HUES64 (cell line): ENCODE results near the gene ZFP1. TPM values are rescaled to one million over a fixed set of nuclear protein-coding genes. Genes with fewer than 3 reads are reported as not detected.

Experiments used
- H3K27ac ChIP-seq: 2 replicates; pipeline ENCODE4 v1.7.0; 2013; ENCODE audit warnings: low read depth, low read length, inconsistent platforms
- H3K27me3 ChIP-seq: 2 replicates; pipeline ENCODE4 v1.6.1; 2013; ENCODE audit warnings: mild to moderate bottlenecking, low read length; ENCODE audit not compliant: insufficient read depth
- H3K36me3 ChIP-seq: 2 replicates; pipeline ENCODE4 v1.6.1; 2013; ENCODE audit warnings: mild to moderate bottlenecking, low read length; ENCODE audit not compliant: insufficient read depth
- H3K4me1 ChIP-seq: 2 replicates; pipeline ENCODE4 v1.6.1; 2013; ENCODE audit warnings: mild to moderate bottlenecking, low read length, moderate library complexity; ENCODE audit not compliant: insufficient read depth
- H3K4me3 ChIP-seq: 2 replicates; pipeline ENCODE4 v1.5.1; 2013; ENCODE audit warnings: mild to moderate bottlenecking, low read length, moderate library complexity
- H3K9ac ChIP-seq: 2 replicates; pipeline ENCODE4 v1.6.1; 2013; ENCODE audit warnings: mild to moderate bottlenecking, low read depth, low read length
- H3K9me3 ChIP-seq: 2 replicates; pipeline ENCODE4 v1.6.1; 2013; ENCODE audit warnings: low read depth, low read length; ENCODE audit not compliant: insufficient read depth
- WGBS: fragments of 150-250, 120-280 bp; methylation state at CpG from one replicate; pipeline ENCODE4 v1.1.7; 2013; ENCODE audit warnings: missing lambda C conversion rate; 5-methylcytosine and 5-hydroxymethylcytosine counted together
- polyA plus RNA-seq, 2 experiments: library from polyadenylated mRNA; stranded (reverse); fragments of 50-300 nt; gene quantifications; one replicate each; pipeline ENCODE4 v1.2.3, GENCODE V29; 2013

Gene ZFP1
- polyA plus RNA-seq (2013, experiment 1 of 2) = 10.2 TPM
- polyA plus RNA-seq (2013, experiment 2 of 2) = 13.8 TPM

DNA sequence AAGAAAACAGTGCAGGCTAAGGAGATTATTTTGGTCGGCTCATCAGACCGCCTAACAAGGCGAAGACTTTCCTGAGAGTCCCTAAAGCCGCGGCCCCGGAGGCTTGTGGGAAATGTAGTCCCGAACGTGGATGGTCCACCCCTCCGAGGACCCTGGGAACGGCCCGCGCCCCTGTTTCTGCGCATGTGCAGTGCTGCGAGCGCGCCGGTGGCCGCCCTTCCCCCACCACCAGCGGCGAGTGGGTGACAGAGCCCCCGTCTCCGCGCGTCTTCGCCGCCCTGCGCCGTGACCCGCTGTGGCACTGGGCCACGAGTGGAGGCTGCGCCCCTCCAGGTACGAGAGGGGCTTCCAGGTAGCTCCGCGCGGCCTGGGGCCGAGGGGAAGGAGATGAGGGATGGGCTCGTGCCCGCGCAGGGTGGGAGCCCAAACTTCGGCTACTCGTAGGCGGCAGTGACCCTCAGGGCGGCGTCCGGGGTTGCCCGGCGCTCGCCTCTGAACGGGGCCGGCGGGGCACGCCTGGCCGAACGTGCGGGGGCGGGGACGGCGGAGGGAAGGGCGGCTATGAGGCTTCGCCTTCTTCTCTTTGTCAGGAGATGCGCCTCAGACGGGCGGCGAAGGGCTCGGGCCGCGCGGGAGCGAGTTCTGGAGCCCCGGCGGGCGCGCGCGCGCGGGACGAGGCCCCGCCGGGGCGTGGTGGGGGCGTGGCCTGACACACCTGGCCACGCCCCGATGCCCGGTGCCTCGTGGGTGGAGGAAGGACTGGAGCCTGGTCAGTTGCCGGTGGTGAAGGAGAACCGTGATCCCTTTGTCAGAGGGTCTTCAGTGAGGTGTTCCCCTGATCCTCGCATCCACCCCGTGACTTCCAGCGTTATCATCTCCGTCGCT is at the start of gene ZFP1:
Gene ZFP1, plus strand, starts transcription at position 214 of the 885 bp plus-strand sequence. CDS start 4,428 bp downstream, outside the sequence.
- Histone ChIP-seq H3K27ac (peak within 1 kb of the TSS; percentile 92), H3K4me3 (peak within 1 kb of the TSS; percentile 76), H3K9me3 (peaks cover 24% of the 10 kb centered on the region), H3K27me3 (no peaks in the 10 kb centered on the region), H3K9ac (peak within 1 kb of the TSS; percentile 83), H3K4me1 (0 out of 2 replicates have a peak, but pooled peaks cover 3% of the 10 kb centered on the region), H3K36me3 (peaks cover 31% of the 10 kb centered on the region)
- WGBS = under 1% methylated on average over 93 of the region's 93 CpGs

- no peak overlapping the region for H3K27ac ChIP-seq
- H3K36me3 ChIP-seq = 0 out of 2 replicates have a peak, but pooled peaks cover 8% of the 10 kb centered on the region
- WGBS = 73% methylated on average over 8 of the region's 8 CpGs
- peaks cover 39% of the 10 kb centered on the region for H3K4me1 ChIP-seq
- no peak overlapping the region for H3K4me3 ChIP-seq
- no peak overlapping the region for H3K9ac ChIP-seq
- no peaks in the 10 kb centered on the region for H3K9me3 ChIP-seq
- no peaks in the 10 kb centered on the region for H3K27me3 ChIP-seq
These were observed 49.2 kb upstream of the ZFP1 start for GRCh38 chr16:75099075-75099667.

- WGBS = 82% methylated on average over 16 of the region's 16 CpGs
- no peaks in the 10 kb centered on the region for H3K9me3 ChIP-seq
- H3K27ac ChIP-seq = peak overlapping the region; percentile 5; the same call in 1 of the 2 replicates
- H3K36me3 ChIP-seq = 0 out of 2 replicates have a peak, but pooled peaks cover 3% of the 10 kb centered on the region
- peaks cover 39% of the 10 kb centered on the region for H3K4me1 ChIP-seq
- H3K9ac ChIP-seq = no peak overlapping the region
- no peak overlapping the region for H3K4me3 ChIP-seq
- no peaks in the 10 kb centered on the region for H3K27me3 ChIP-seq
These were observed 48.4 kb upstream of the ZFP1 start for GRCh38 chr16:75099738-75100602.

DNA sequence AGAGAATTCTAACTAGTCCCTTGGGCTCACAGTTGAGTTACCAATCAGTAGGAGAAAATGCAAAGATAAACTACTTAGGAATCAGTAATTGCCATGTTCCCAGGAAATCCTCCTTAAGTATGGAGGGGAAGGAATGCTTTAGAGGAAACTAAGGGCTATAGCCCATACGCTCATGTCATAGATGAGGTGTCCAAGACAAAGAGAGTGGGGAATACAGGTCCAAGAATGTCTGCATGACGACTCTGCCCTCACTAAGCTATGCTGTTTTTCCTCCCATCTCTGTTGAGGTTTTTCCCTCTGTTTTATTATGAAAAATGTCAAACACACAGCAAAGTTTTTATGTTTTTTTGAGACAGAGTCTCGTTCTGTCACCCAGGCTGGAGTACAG is 47.7 kb upstream of the ZFP1 start:
- WGBS = 97% methylated on average over 3 of the region's 3 CpGs
- H3K9ac ChIP-seq = no peak overlapping the region
- 0 out of 2 replicates have a peak, but pooled peaks cover 3% of the 10 kb centered on the region for H3K36me3 ChIP-seq
- H3K4me1 ChIP-seq = peaks cover 39% of the 10 kb centered on the region
- no peaks in the 10 kb centered on the region for H3K9me3 ChIP-seq
- H3K27me3 ChIP-seq = no peaks in the 10 kb centered on the region
- H3K27ac ChIP-seq = no peak overlapping the region
- no peak overlapping the region for H3K4me3 ChIP-seq

- Histone ChIP-seq H3K9ac (no peak overlapping the region), H3K27ac (no peak overlapping the region), H3K4me3 (no peak overlapping the region), H3K9me3 (no peaks in the 10 kb centered on the region), H3K36me3 (peaks cover 3% of the 10 kb centered on the region; the same call in 1 of the 2 replicates), H3K4me1 (peaks cover 32% of the 10 kb centered on the region), H3K27me3 (no peaks in the 10 kb centered on the region)
- WGBS = 92% methylated on average over 3 of the region's 3 CpGs
These were observed 46.7 kb upstream of the ZFP1 start for GRCh38 chr16:75101635-75102034.

GRCh38 chr16:75102595-75102994 is 45.7 kb upstream of the ZFP1 start:
- peaks cover 25% of the 10 kb centered on the region for H3K4me1 ChIP-seq
- no peaks in the 10 kb centered on the region for H3K9me3 ChIP-seq
- H3K9ac ChIP-seq = no peak overlapping the region
- H3K27me3 ChIP-seq = no peaks in the 10 kb centered on the region
- no peak overlapping the region for H3K4me3 ChIP-seq
- no peak overlapping the region for H3K27ac ChIP-seq
- peaks cover 3% of the 10 kb centered on the region; the same call in 1 of the 2 replicates for H3K36me3 ChIP-seq
- WGBS = 93% methylated on average over 9 of the region's 9 CpGs

GRCh38 chr16:75103994-75104393 is 44.3 kb upstream of the ZFP1 start:
- H3K9me3 ChIP-seq = no peaks in the 10 kb centered on the region
- H3K27me3 ChIP-seq = no peaks in the 10 kb centered on the region
- no peak overlapping the region for H3K9ac ChIP-seq
- H3K4me1 ChIP-seq = peaks cover 18% of the 10 kb centered on the region
- no peak overlapping the region for H3K4me3 ChIP-seq
- H3K27ac ChIP-seq = no peak overlapping the region
- H3K36me3 ChIP-seq = peaks cover 3% of the 10 kb centered on the region; the same call in 1 of the 2 replicates
- 98% methylated on average over 4 of the region's 5 CpGs for WGBS

DNA sequence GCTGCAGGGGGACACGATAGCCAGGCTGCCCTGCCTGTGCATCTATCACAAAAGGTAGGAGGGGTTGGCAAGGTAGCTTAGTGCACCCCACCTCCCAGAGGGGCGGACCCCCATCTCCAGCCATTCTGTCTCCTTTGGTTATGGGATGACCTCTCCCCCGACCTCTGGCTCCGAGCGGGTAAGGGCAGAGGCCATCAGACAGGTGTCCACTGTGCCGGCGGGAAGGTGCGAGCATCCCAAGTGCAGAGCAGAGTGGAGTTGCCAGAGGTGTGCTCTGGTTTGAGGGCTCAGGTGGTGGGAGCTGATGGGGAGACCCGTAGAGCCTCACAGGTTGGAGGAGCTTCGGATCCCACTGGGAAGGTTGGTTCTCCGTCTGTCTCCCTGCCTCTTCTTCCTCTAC is 43.5 kb upstream of the ZFP1 start:
- H3K27me3 ChIP-seq = no peaks in the 10 kb centered on the region
- peaks cover 17% of the 10 kb centered on the region for H3K4me1 ChIP-seq
- H3K9ac ChIP-seq = no peak overlapping the region
- H3K36me3 ChIP-seq = peaks cover 3% of the 10 kb centered on the region; the same call in 1 of the 2 replicates
- no peak overlapping the region for H3K27ac ChIP-seq
- WGBS = 96% methylated on average over 11 of the region's 11 CpGs
- H3K4me3 ChIP-seq = no peak overlapping the region
- no peaks in the 10 kb centered on the region for H3K9me3 ChIP-seq

- H3K27ac ChIP-seq = no peak overlapping the region
- no peaks in the 10 kb centered on the region for H3K27me3 ChIP-seq
- 88% methylated on average over 10 of the region's 10 CpGs for WGBS
- no peaks in the 10 kb centered on the region for H3K9me3 ChIP-seq
- no peak overlapping the region for H3K4me3 ChIP-seq
- peaks cover 21% of the 10 kb centered on the region for H3K4me1 ChIP-seq
- peaks cover 3% of the 10 kb centered on the region; the same call in 1 of the 2 replicates for H3K36me3 ChIP-seq
- H3K9ac ChIP-seq = no peak overlapping the region
These were observed 42.8 kb upstream of the ZFP1 start for GRCh38 chr16:75105306-75106061.
